Glutamatergic neuron (in vitro differentiated cells): Measurements from ENCODE around the gene SLC13A4. TPM values are rescaled to one million over a fixed set of nuclear protein-coding genes. Genes with fewer than 3 reads are reported as not detected.

Experiments used
- DNase-seq: peaks from one replicate; pipeline ENCODE4 v3.0.0; 2022
- H3K27ac Mint-ChIP-seq: one replicate; pipeline ENCODE4 v1.8.0; 2020; ENCODE audit warnings: mild to moderate bottlenecking, mixed read lengths, inconsistent platforms; ENCODE audit not compliant: unreplicated experiment
- H3K27me3 Mint-ChIP-seq: one replicate; pipeline ENCODE4 v1.8.0; 2020; ENCODE audit warnings: mild to moderate bottlenecking, moderate library complexity, mixed read lengths, inconsistent platforms; ENCODE audit not compliant: unreplicated experiment
- H3K36me3 Mint-ChIP-seq: one replicate; pipeline ENCODE4 v1.8.0; 2020; ENCODE audit warnings: mild to moderate bottlenecking, mixed read lengths, inconsistent platforms; ENCODE audit not compliant: unreplicated experiment
- H3K4me1 Mint-ChIP-seq: one replicate; pipeline ENCODE4 v1.8.0; 2020; ENCODE audit warnings: mild to moderate bottlenecking, low read depth, mixed read lengths, inconsistent platforms; ENCODE audit not compliant: unreplicated experiment
- H3K4me3 Mint-ChIP-seq: one replicate; pipeline ENCODE4 v1.8.0; 2020; ENCODE audit warnings: mild to moderate bottlenecking, mixed read lengths, inconsistent platforms; ENCODE audit not compliant: unreplicated experiment
- H3K9me3 Mint-ChIP-seq: one replicate; pipeline ENCODE4 v1.8.0; 2020; ENCODE audit warnings: mild to moderate bottlenecking, moderate library complexity, mixed read lengths, inconsistent platforms; ENCODE audit not compliant: unreplicated experiment
- total RNA-seq: library from RNA; stranded (reverse); fragmentation: NEBNext Ultra II Directional; extraction: Animal tissue kit (Norgen Biotek cat#: 25700); gene quantifications from one replicate; pipeline ENCODE4 v1.2.1, GENCODE V29; 2021; ENCODE audit not compliant: unreplicated experiment
- TF ChIP-seq, protein P1 (sequence below): fragments of 200-600 bp; sonication (generic); IDR thresholded peaks from one replicate; pipeline ENCODE4 v1.5.0; 2021; ENCODE audit not compliant: partially characterized antibody, unreplicated experiment

Gene SLC13A4
- total RNA-seq, 1 donor from 2014 or later: not detected

DNA sequence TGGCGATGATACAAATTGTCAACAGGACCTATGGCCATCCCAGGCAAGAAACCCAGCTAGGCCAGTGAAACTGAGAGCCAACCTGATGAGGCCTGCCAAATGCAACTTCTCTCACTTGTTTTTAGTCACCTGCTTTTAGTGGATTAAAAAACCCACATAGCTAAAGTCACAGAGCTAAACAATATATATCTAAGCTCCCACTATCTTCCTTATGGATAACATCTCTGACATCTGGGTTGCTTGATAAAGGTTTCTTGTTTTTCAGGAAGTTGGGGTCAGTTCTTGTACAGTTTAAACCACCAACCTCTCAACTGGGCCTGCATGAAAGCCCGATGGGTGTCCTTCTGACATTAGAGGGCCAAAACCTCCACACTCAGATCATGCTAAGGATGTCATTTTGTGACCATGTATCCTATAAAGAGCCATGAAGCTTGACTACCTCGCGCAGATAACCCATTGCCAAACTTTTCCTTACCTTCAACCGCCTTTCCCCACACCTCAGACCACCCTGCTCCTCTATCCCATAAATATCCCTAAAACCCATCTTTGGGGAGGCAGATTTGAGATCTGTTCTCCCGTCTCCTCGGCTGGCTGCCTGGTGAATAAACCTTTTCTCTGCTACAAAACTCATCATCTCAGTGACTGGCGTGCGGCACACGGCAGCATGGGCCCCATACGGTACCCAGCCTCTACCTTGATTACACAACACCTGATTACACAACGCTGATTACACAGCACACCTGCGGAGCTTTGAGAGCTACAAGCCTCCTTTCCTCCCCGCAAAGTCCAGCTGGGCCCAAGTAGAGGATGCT, 66.5 kb downstream of the SLC13A4 start:
- TF ChIP-seq, protein P1, sequence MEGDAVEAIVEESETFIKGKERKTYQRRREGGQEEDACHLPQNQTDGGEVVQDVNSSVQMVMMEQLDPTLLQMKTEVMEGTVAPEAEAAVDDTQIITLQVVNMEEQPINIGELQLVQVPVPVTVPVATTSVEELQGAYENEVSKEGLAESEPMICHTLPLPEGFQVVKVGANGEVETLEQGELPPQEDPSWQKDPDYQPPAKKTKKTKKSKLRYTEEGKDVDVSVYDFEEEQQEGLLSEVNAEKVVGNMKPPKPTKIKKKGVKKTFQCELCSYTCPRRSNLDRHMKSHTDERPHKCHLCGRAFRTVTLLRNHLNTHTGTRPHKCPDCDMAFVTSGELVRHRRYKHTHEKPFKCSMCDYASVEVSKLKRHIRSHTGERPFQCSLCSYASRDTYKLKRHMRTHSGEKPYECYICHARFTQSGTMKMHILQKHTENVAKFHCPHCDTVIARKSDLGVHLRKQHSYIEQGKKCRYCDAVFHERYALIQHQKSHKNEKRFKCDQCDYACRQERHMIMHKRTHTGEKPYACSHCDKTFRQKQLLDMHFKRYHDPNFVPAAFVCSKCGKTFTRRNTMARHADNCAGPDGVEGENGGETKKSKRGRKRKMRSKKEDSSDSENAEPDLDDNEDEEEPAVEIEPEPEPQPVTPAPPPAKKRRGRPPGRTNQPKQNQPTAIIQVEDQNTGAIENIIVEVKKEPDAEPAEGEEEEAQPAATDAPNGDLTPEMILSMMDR: no peak
- Mint-ChIP-seq H3K27ac (peak overlapping the region; percentile 83), H3K9me3 (peaks cover 9% of the 10 kb centered on the region), H3K4me3 (peak overlapping the region; percentile 81), H3K27me3 (peaks cover 8% of the 10 kb centered on the region), H3K36me3 (peaks cover 4% of the 10 kb centered on the region), H3K4me1 (peaks cover 3% of the 10 kb centered on the region)
- DNase-seq: no peak

DNA sequence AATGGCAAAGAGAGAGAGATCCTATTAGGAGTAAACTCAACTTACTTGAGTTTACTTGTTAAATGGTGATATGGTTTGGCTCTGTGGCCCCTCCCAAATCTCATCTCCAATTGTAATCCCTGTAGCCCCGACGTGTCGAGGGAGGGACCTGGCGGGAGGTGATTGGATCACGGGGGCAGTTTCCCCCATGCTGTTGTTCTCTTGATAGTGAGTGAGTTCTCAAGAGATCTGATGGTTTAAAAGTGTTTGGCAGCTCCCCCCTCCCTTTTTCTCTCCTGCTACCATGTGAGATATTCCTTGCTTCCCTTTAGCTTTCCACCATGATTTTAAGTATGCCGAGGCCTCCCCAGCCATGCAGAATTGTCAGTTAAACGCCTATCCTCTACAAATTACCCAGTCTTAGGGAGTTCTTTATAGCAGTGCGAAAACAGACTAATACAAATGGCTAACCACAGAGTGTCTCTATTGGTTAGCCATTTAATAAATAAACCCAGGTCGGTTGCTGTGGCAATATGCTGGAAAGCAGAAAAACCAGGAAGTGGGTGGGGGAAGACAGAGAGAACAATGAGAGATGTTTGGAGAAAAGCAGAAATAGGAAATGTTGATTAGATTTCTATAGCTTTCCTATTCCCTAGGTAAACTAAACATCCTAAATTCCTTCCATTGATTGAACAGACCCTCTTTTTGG, 68.7 kb downstream of the SLC13A4 start:
- peaks cover 8% of the 10 kb centered on the region for H3K27me3 Mint-ChIP-seq
- peaks cover 4% of the 10 kb centered on the region for H3K36me3 Mint-ChIP-seq
- DNase-seq: no peak
- peaks cover 9% of the 10 kb centered on the region for H3K9me3 Mint-ChIP-seq
- no peak overlapping the region for H3K4me3 Mint-ChIP-seq
- H3K27ac Mint-ChIP-seq: no peak overlapping the region
- TF ChIP-seq, protein P1: no peak
- peaks cover 3% of the 10 kb centered on the region for H3K4me1 Mint-ChIP-seq

DNA sequence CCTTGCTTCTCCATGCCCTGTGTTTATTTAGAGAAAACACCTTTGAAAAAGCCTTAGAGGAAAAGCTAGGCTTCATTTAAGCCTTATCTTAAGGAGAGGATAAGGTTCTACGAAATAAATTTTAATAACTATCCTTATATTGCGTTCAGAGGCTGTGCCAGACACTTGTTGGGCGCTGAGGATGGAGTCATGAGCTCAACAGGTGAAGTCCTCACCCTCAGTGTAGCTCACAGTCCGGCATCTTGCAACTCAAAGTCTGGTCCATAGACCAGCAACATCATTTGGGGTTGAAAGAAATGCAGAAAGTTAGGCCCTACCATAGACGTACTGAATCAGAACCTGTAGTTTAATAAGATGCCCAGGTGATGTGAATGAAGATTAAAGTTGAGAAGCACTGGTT, 69.4 kb downstream of the SLC13A4 start:
- no peak for DNase-seq
- Mint-ChIP-seq H3K27me3 (peaks cover 5% of the 10 kb centered on the region), H3K4me1 (peaks cover 3% of the 10 kb centered on the region), H3K27ac (no peak overlapping the region), H3K4me3 (no peak overlapping the region), H3K36me3 (peaks cover 4% of the 10 kb centered on the region), H3K9me3 (peaks cover 9% of the 10 kb centered on the region)
- TF ChIP-seq, protein P1: no peak

DNA sequence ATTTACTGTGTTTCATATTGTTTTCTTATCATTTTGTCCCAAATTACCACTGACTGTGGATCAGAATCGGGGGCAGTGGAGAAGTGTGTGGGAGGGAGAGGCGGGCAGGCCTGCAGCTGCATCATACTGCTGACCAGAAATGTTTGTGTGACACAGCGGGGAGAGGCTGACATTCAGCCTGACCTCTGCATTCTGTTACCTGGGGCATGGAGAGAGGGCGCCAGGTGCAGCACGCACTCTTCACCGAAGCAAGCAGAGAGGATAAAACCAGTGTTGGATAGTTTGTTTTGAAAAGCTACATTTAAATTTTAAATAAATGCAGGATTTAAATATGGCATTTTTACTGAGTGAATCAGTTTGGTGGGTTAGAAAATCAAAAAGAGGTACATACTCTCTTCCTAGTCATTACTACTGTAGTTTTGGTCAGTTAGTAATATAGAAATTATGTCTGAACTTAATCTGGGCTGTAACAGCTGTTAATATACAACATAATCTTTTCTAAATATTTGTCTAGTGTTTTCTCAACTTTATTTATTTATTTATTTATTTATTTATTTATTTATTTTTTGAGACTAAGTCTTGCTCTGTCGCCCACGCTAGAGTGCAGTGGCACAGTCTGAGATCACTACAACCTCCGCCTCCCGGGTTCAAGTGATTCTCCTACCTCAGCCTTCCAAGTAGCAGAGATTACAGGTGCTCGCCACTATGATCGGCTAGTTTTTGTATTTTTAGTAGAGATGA, 74.5 kb downstream of the SLC13A4 start:
- Mint-ChIP-seq H3K27ac (no peak overlapping the region), H3K27me3 (peaks cover 1% of the 10 kb centered on the region), H3K4me1 (no peaks in the 10 kb centered on the region), H3K36me3 (no peaks in the 10 kb centered on the region), H3K9me3 (peaks cover 2% of the 10 kb centered on the region), H3K4me3 (no peak overlapping the region)
- TF ChIP-seq, protein P1: no peak
- no peak for DNase-seq
